Breast epithelium (tissue), 3 donors: ENCODE results near the gene EXOC3L4.

Experiments used
- CTCF ChIP-seq, 3 donors: fragments of 450-650 bp; IDR thresholded peaks; one replicate each; pipeline ENCODE4 v1.5.1; 2016 to 2017; ENCODE audit warnings: antibody characterized with exemption in 3 of 3, mild to moderate bottlenecking in 3 of 3, moderate library complexity in 3 of 3
- POLR2A ChIP-seq: fragments of 450-650 bp; IDR thresholded peaks from one replicate; pipeline ENCODE4 v1.6.1; 2016; ENCODE audit warnings: antibody characterized with exemption, mild to moderate bottlenecking, moderate library complexity
- POLR2AphosphoS5 ChIP-seq, 3 donors: sonication (generic); formaldehyde crosslinking; IDR thresholded peaks; one replicate each; pipeline ENCODE4 v1.6.1; 2017; ENCODE audit warnings: antibody characterized with exemption in 3 of 3

- no peak for TF ChIP-seq CTCF (IDR thresholded peaks at IDR 0.05)
- TF ChIP-seq POLR2AphosphoS5 (IDR thresholded peaks at IDR 0.05): no peak
- TF ChIP-seq POLR2A: no peak
Measured at GRCh38 chr14:103131580-103131979, 37.1 kb downstream of the EXOC3L4 start.
